GM19023 (cell line): Measurements from ENCODE around the gene RPH3AL.
"Not testable (repeated sequence)": the region's sequence is repeated elsewhere in the genome, so short reads cannot be mapped to it uniquely, and the experiment has no call there.

Source experiments
- ATAC-seq: cut with Tn5 transposase; IDR thresholded peaks from one replicate; pipeline ENCODE4 v1.9.1; 2021; ENCODE audit warnings: mild to moderate bottlenecking, moderate library complexity; ENCODE audit not compliant: unreplicated experiment

Gene RPH3AL

DNA sequence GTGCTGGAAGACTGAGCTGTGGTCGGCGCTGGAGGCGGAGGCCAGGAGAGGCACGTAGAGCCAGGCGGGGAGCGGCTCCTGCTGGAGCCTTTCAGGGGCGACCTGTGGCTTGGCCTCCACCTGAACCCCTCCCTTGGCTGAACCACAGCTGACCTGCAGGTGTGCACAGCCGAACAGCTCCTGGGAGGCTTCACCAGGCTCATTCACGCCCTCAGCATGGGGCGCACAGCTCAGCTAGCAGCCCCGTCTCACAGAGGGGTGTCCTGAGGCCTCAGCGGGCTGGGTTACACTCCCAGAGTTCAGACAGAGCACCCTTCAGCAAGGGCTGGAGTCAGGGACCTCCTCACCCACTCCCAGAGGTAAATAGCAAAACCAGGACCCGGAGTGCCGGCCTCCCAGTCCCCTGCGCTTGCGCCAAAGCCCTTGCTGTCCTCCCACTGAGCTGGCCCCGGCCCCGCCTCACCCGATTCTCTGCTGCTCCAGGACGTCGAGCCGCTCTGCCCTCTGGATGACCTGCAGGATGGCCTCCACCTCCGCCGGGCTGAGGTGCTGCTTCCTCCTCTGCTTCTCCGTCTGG is 31.7 kb downstream of the RPH3AL start:
- ATAC-seq = no peak

DNA sequence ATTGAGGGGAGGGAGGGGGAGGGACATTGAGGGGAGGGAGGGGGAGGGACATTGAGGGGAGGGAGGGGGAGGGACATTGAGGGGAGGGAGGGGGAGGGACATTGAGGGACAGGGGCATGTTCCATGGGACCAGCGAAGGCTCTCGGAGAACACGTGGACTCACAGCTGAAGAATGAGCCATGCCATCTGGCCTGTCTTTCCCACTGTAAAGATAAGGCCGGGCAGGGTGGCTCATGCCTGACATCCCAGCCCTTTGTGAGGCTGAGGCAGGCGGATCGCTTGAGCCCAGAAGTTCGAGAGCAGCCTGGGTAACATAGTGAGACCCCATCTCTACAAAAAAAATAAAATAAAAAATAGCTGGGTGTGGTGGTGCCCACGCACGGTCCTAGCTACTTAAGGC is 32.5 kb downstream of the RPH3AL start:
- no peak for ATAC-seq

DNA sequence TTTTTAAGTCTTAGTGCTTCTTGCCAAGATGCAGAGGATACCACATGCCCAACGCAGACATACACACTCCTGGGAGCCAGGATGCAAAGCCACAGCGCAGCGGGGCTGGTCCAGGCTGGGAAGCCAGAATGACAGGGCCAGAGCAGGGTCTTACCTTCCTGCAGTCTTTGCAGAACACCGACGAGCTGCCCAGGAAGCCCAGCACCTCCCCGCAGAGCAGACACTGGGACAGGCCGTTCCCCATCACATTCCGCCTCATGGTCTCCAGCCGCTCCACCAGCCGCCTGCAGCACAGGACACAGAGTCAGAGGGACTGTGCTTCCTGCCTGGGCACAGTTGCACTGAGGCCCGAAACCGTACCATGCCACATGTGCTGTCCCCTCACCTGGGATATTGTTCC is 33.3 kb downstream of the RPH3AL start:
- no peak for ATAC-seq

DNA sequence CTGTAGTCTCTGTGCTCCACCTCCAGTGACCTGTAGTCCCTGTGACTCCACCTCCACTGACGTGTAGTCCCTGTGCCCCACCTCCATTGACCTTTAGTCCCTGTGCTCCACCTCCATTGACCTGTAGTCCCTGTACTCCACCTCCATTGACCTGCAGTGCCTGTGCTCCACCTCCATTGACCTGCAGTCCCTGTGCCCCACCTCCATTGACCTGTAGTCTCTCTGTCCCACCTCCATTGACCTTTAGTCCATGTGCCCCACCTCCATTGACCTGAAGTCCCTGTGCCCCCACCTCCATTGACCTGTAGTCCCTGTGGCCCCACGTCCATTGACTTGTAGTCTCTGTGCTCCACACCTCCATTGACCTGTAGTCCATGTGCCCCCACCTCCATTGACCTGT is 35.5 kb downstream of the RPH3AL start:
- ATAC-seq = not testable (repeated sequence)

DNA sequence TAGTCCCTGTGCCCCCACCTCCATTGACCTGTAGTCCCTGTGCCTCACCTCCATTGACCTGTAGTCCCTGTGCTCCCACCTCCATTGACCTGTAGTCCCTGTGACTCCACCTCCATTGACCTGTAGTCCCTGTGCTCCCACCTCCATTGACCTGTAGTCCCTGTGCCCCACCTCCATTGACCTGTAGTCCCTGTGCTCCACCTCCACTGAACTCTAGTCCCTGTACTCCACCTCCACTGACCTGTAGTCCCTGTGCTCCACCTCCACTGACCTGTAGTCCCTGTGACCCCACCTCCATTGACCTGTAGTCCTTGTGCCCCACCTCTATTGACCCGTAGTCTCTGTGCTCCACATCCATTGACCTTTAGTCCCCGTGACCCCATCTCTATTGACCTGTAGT is 37.2 kb downstream of the RPH3AL start:
- ATAC-seq = not testable (repeated sequence)

DNA sequence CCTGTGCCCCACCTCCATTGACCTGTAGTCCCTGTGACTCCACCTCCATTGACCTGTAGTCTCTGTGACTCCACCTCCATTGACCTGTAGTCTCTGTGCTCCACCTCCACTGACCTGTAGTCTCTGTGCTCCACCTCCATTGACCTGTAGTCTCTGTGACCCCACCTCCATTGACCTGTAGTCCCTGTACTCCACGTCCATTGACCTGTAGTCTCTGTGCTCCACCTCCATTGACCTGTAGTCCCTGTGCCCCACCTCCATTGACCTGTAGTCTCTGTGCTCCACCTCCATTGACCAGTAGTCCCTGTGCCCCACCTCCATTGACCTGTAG is 38.0 kb downstream of the RPH3AL start:
- ATAC-seq = not testable (repeated sequence)

DNA sequence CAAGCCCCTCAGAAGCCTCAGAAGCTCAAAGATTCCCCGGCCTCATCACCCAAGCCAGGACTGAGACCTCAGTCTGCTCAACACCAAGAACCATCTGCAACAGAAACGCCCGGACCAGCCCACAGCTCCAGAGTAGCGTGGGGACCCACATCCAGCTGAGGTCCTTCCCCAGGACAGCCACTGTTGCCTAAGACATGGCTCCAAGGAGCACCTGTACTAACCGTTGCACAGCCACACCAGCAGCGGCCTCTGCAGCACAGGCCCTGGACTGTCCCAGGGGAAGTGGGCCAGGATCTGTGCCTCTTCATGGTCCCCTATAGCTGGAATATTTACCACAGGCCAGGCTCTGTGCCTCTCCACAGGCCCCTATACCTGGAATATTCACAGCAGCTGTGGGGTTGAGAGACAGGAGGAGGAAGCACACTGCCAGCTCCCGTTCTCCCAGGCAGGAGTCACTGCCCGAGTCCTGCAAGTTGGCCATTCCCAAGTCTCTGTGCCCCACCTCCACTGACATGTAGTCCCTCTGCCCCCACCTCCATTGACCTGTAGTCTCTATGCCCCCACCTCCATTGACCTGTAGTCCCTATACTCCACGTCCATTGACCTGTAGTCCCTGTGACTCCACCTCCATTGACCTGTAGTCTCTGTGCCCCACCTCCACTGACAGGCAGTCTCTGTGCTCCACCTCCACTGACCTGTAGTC is 38.5 kb downstream of the RPH3AL start:
- no peak for ATAC-seq

DNA sequence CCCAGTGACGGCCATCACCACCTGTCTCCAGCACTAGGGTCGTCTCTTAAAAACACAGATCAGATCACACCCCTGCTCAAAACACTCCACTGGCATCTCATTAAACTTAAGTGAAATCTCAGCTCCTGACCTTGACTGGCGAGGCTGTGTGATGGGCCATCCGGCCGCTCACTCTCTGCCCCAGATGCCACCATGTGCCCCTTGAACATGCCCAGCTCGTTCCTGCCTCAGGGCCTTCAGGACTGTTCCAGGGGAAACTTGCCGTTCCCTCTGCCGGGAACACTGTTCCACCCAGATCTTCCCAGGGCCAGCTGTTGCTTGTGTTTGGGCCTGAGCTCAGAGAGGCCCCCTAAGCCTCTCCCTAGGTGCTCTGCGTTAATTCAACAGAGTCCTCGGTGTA is 39.4 kb downstream of the RPH3AL start:
- ATAC-seq = no peak

DNA sequence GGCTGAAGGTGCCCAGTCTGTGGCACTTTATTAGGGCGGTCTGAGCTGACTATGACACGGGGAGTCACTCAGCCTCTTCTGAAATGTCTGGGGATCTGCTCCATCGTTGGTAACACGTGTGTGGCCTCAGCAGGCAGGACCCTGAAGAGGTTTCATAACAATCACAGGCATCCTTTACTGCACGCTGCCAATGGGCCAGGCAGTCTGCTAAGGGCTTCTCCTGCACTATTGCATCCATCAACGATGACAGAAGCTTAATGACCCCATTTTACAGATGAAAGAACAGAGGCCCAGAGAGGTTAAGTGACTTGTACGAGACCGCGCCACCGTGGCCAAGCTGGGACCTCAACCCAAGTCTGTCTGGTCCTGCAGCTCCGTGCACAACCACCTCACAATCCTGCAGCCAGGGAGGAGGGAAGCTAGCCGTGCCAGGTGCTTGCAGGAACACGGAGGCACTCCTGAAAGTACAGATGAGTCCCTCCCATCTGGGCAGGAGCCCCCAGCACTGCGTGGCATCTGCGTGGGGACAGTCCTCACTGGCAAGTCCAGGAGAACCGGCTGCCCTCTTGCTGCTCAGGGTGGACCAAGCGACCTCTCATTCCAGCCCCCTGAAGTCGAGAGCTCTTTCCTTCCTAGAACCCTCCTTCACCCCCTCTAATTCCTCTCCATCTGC is 40.0 kb downstream of the RPH3AL start:
- ATAC-seq = no peak

DNA sequence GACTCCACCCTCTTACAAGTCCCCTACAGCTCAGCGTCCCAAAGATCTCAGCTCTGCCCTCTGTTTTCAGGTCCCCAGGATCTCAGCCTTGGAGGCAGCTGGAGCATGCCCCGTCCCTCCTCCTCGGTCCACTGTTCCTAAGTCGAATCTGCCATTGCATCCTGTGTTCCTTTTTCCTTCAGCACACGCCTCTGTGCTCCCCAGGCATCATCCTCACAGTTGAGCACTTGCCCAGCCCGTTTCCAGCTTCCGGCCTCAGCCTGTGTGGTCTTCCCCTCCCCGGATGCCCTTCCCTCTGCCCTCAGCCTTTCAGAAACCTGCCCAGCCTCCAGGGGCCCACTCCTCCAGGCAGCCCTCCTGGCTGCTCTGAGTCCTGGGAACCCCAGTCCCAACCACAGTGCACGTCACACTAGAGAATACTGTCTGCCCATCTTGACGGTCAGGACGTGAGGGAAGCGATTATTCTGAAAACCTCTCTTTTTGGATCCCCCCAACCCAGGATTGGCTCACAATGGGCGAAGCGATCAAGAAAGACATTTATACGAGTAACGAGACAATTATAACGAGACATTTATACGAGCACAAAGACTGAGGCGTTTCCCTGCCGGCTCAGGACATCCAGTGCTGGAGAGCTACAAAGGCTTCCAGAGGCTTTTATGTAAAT is 41.4 kb downstream of the RPH3AL start:
- no peak for ATAC-seq

DNA sequence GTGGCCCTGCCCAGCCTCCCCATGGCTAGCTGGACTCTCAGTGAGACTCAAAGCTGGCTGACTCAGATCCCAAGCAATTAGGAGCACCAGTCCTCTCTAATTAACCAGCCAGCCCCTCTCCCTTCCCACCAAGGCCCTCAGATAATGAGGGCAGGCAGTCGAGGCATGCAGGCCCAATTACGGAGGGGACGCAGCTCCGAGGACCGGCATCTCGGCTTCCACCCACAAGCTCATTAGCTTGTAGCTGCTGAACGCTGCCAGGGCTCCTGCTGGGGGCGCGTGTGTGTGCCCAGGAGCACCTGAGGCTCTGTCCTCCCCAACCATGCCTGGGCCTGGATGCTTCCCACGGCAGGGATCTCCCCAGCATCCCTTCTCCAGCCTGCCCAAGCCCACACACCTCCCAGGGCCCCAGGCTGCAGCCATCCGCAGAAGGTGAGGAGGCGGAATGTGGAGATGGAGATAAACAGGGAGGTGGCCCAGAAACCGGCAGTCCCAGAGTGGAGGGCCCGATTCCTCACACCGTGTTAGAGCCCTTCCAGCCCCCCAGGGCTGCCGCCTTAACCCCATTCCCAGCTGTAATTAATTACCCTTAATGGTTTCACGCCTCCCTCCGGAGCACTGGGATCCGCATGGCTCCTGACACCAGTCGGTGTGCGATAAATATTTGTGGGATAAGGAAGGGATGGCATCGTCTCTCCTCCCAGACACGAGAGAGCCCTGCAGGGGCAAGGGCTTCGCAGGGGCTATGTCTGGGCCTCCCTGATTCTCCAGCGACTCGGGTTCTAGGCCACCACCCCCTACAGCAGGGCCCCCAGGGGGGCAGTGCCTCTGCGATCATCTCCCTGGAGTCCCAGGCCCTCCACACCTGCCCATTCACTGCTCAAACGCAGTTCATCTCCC is 42.2 kb downstream of the RPH3AL start:
- ATAC-seq = no peak

DNA sequence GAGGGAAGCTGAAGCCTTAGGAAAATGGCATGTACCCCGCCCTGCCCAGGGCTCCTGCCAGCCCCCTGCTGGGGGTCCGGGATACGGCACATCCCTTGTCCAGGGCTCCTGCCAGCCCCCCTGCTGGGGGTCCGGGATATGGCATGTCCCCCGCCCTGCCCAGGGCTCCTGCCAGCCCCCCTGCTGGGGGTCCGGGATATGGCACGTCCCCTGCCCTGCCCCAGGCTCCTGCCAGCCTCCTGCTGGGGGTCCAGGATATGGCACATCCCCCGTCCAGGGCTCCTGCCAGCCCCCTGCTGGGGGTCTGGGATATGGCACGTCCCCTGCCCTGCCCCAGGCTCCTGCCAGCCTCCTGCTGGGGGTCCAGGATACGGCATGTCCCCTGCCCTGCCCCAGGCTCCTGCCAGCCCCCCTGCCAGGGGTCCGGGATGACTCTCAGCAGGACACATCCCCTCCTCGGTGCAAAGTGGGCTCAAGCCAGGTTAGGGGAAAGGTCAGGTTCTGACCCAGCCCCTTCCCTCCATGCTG is 43.2 kb downstream of the RPH3AL start:
- no peak for ATAC-seq

DNA sequence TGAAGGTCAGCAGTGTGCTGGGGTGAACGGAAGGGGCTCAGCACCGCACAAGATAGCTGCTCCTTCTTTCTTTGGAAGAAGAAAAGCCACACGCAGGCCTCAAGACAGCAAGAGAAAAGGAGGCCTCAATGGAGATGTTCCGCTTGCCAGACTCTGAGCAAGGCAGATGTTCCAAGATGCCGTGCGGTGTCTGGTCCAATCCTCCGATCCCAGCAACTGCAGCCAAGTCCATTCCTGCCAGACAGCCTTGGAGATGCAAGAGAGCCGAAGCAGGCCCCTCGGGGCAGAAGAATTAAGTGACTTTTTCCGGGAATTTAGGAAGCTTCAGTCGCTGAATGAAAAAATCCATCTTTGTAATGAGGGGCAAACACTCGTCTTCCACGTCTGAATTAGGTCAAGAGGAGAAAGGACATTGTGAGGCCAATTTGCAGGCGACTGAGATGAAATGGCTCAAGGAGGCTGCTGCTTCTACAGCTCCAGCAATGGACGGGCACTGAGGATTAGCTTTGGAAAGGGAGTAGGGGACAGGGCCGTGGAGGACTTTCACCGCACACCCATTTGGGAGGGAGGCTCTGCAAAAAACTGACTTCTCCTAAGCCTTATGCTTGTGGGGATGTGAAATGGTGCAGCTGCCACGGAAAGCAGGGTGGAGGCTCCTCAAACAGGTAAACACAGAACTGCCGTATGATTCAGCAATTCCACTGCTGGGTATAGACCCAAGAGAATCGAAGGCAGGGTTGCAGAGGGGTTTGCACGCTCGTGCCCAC is 44.7 kb downstream of the RPH3AL start:
- no peak for ATAC-seq

DNA sequence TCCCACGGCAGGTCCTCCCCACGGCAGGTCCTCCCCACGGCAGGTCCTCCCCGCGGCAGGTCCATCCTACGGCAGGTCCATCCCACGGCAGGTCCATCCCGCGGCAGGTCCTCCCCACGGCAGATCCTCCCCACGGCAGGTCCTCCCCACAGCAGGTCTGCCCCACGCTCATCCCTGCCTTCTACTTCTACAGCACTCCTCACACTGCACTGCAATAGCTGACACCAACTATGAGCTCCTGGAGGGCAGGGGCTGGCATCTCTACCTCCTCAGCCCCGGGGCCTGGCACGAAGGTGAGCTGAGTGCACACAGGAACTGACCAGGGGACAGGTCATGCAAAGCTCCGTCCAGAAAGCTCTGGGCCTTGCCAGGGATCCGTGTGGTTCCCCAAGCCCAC is 45.3 kb downstream of the RPH3AL start:
- no peak for ATAC-seq

DNA sequence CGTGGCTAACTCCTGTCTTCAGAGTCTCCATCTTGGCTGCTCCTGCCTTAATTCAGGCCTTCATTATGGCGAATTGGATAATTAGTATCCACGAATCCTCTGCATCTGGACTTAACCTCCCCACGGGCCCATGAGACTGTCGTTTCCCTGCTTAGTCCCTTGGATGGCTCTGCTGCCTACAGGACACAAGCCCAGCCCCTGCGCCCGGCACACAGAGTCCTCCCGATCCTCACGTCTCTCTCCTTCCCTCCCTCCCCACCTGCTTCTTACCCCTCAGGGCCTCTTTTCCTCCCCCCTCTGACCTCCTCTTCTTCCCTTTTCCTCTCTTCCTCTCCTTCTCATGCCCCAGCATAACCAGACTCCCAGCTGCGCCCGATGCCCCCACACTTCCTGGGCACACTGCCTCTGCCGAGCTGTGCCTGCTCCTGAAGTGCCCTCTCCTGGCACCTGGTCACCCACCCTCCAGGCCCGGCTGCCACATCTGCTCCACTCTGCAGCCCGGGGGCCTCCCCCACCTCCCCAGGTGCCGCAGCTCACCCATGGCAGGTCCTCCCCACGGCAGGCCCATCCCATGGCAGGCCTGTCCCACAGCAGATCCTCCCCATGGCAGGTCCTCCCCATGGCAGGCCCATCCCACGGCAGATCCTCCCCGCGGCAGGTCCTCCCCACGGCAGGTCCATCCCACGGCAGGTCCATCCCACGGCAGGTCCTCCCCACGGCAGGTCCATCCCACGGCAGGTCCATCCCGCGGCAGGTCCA is 45.9 kb downstream of the RPH3AL start:
- no peak for ATAC-seq

DNA sequence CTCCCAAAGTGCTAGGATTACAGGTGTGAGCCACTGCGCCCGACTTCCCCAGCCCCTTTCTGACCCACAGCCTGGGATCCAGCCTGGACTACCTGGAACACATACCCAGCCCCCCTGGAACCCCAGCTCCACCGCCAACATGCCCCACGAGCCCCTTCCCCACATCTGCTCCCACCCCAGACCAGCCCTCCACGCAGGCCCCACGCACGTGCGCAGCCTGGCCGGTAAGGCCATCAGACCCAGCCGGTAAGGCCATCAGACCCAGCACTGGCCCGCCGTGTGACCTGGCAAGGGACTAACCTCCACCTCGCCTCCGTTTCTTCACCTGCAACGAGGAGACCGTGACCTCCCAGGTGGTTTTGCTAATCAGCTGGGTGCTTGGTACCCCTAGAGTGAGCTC is 46.5 kb downstream of the RPH3AL start:
- no peak for ATAC-seq

DNA sequence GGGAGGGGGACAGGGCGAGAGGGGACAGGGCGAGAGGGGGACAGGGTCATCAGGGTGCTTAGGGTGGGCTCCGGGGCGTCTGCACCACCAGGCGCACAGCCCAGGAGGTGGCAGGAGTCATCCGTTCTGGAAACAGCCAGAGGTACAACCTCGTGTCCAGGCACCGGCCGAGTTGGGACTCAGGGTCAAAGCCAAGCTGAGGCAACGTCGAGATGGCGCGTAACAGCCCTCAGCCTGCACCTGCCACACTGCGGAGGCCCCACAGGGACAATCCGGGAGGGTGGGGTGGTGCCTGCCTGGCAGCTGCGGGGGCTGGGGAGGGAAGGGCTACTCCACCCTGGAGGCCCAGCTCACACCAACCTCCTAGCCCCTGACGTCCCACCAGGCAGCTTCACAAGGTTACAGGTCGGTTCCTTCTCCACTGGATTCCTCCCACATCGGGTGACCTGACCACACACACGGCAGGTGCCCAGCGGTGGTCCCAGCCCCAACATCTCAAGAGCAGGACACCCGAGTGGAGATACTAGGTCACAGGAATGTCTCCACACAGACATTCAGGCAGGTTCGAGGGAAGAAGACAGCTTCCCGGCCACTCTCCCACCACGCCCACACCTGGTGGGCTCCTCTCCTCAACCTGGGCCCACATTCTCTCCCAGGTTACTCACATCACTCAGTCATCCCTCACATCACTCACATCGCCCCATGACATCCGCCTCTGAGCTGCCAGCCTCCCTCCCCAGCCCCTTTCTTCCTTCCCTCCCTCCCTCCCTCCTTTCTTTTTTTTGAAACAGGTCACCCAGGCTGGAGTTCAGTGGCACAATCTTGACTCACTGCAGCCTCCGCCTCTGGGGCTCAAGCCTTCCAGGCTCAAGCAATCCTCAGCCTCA is 47.3 kb downstream of the RPH3AL start:
- ATAC-seq = no peak

DNA sequence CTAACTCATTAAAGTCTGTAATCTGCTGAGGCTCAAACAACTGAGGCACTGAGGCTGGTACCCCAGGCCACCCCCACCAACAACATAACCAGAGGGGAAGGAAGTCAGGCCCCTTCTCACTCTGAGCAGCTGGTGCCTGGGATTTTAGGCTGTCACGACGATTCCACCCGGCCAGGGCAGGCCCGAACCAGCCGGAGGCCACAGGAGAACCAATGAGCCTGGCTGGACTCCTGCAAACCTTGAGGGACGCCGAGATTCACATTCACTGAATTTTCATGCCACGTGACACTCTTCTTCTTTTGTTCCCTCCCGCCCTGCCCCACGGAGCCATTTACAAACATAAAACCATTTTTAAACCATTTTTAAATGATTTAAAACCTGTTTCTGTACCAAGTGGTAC is 48.1 kb downstream of the RPH3AL start:
- no peak for ATAC-seq
